GM12878 (cell line): ENCODE measurements around the gene KLHL3. TPM values are rescaled to one million over a fixed set of nuclear protein-coding genes. Genes with fewer than 3 reads are reported as not detected.

Source experiments
- ATAC-seq: fragments of 200-7000 bp; cut with Tn5 transposase; 3 replicates; pipeline ENCODE4 v1.9.1; 2020; ENCODE audit warnings: mild to moderate bottlenecking, moderate library complexity
- BruUV-seq: library from RNA; stranded (reverse); fragments of 400-500 nt; replicated peaks from 2 replicates; lab custom pipeline; 2021; lab: Mats Ljungman, UMichigan
- CTCF ChIA-PET: fragments of 300-600 bp; sonication (Branson Sonifier 250); formaldehyde crosslinking; extraction: SDS; loops from one replicate; lab custom pipeline; 2021; ENCODE audit warnings: inconsistent platforms; lab: Yijun Ruan, JAX
- POLR2A ChIA-PET: fragments of 350-600 bp; formaldehyde crosslinking; extraction: SDS; loops from one replicate; lab custom pipeline; 2021; ENCODE audit warnings: inconsistent platforms; lab: Charles Lee
- RAD21 ChIA-PET: fragments of 300-600 bp; sonication (Branson Sonifier 250); formaldehyde crosslinking; loops from one replicate; lab custom pipeline; 2023; ENCODE audit warnings: antibody characterized with exemption; ENCODE audit not compliant: unreplicated experiment; lab: Charles Lee
- SMC1A ChIA-PET: fragments of 300-600 bp; sonication (Branson Sonifier 250); formaldehyde crosslinking; loops from one replicate; lab custom pipeline; 2023; ENCODE audit not compliant: unreplicated experiment, uncharacterized antibody; lab: Charles Lee
- DNase-seq: peaks from one replicate; pipeline ENCODE4 v3.0.0-alpha.2; 2011; ENCODE audit warnings: low read depth, low spot score
- FAIRE-seq: peaks from 3 replicates; lab custom pipeline; 2011; peaks lifted over from hg19 to GRCh38; lab: Jason Lieb, UNC
- H2AFZ ChIP-seq: 2 replicates; pipeline ENCODE4 v1.6.0; 2011; ENCODE audit warnings: low read depth, low read length, control low read depth; ENCODE audit not compliant: control insufficient read depth
- H3K27ac ChIP-seq: 2 replicates; pipeline ENCODE4 v1.5.1; 2011; ENCODE audit warnings: control low read depth; ENCODE audit not compliant: control insufficient read depth, insufficient read depth
- H3K27me3 ChIP-seq, 2 experiments: replicated peaks in 1 of 2; 2 replicates each; pipeline versions ENCODE4 v1.6.0 to v1.6.1; 2011; ENCODE audit warnings: low read length in 1 of 2; ENCODE audit not compliant: control insufficient read depth in 2 of 2, insufficient read depth in 2 of 2
- H3K36me3 ChIP-seq, 2 experiments: 2 replicates each; pipeline ENCODE4 v1.5.1; 2011; ENCODE audit warnings: low read length in 1 of 2; ENCODE audit not compliant: control insufficient read depth in 2 of 2, insufficient read depth in 2 of 2
- H3K4me1 ChIP-seq: 2 replicates; pipeline ENCODE4 v1.6.1; 2011; ENCODE audit warnings: mild to moderate bottlenecking, low read length, moderate library complexity, mixed read lengths; ENCODE audit not compliant: control insufficient read depth, insufficient read depth
- H3K4me2 ChIP-seq: 2 replicates; pipeline ENCODE4 v1.6.0; 2011; ENCODE audit warnings: control low read depth; ENCODE audit not compliant: control insufficient read depth, insufficient read depth
- H3K4me3 ChIP-seq: fragments of 200-600 bp; sonication (generic); 2 replicates; pipeline ENCODE4 v1.5.1; 2016
- H3K79me2 ChIP-seq: 2 replicates; pipeline ENCODE4 v1.6.0; 2011; ENCODE audit warnings: low read length; ENCODE audit not compliant: control insufficient read depth, insufficient read depth
- H3K9ac ChIP-seq: 2 replicates; pipeline ENCODE4 v1.8.0; 2011; ENCODE audit warnings: low read length, control low read depth, mixed read lengths; ENCODE audit not compliant: control insufficient read depth, insufficient read depth
- H3K9me3 ChIP-seq: replicated peaks from 3 replicates; pipeline ENCODE4 v1.5.1; 2011; ENCODE audit warnings: mild to moderate bottlenecking, low read length; ENCODE audit not compliant: control insufficient read depth, insufficient read depth
- H4K20me1 ChIP-seq: 2 replicates; pipeline ENCODE4 v1.6.0; 2011; ENCODE audit not compliant: control insufficient read depth, insufficient read depth
- BHLHE40 ChIP-seq, 2 experiments: fragments of 450-650 bp in 1 of 2; IDR thresholded peaks; 2 replicates each; pipeline ENCODE4 v1.6.1; 2011 to 2017; ENCODE audit warnings: low read depth in 2 of 2, borderline replicate concordance in 1 of 2, improper control_type of control experiment in 1 of 2, low read length in 1 of 2, mild to moderate bottlenecking in 1 of 2
- CBFB ChIP-seq: IDR thresholded peaks from 2 replicates; pipeline ENCODE4 v1.6.1; 2016; ENCODE audit warnings: antibody characterized with exemption, low read depth
- ELK1 ChIP-seq: IDR thresholded peaks from 2 replicates; pipeline ENCODE4 v1.6.1; 2012; ENCODE audit warnings: low read depth, low read length, improper control_type of control experiment
- JUND ChIP-seq: IDR thresholded peaks from 2 replicates; pipeline ENCODE4 v1.6.1; 2012; ENCODE audit warnings: low read depth, mild to moderate bottlenecking, low read length, improper control_type of control experiment, moderate library complexity
- RBBP5 ChIP-seq: fragments of 200-600 bp; sonication (generic); conservative IDR thresholded peaks from 2 replicates; pipeline ENCODE4 v1.6.1; 2016
- STAT1 ChIP-seq: fragments of 450-650 bp; conservative IDR thresholded peaks from 2 replicates; pipeline ENCODE4 v1.6.1; 2014; ENCODE audit warnings: antibody characterized with exemption, mild to moderate bottlenecking
- STAT3 ChIP-seq: IDR thresholded peaks from 2 replicates; pipeline ENCODE4 v1.6.1; 2011; ENCODE audit warnings: low read depth, low read length, improper control_type of control experiment
- TAF1 ChIP-seq: IDR thresholded peaks from 2 replicates; pipeline ENCODE4 v1.6.1; 2011; ENCODE audit warnings: mild to moderate bottlenecking, low read depth, low read length, borderline replicate concordance
- TARDBP ChIP-seq: IDR thresholded peaks from 2 replicates; pipeline ENCODE4 v1.6.1; 2016; ENCODE audit warnings: borderline replicate concordance
- TBL1XR1 ChIP-seq: IDR thresholded peaks from 2 replicates; pipeline ENCODE4 v1.6.1; 2012; ENCODE audit warnings: low read depth, low read length, improper control_type of control experiment
- ZSCAN29 ChIP-seq: fragments of 450-650 bp; IDR thresholded peaks from 2 replicates; pipeline ENCODE4 v1.6.1; 2017; ENCODE audit warnings: mild to moderate bottlenecking, moderate library complexity
- WGBS: methylation state at CpG from one replicate; pipeline ENCODE4 v1.1.6; 2016; ENCODE audit warnings: low lambda C conversion rate; ENCODE audit not compliant: insufficient replicate concordance, insufficient coverage; ENCODE audit errors: missing lambda C conversion rate; 5-methylcytosine and 5-hydroxymethylcytosine counted together
- in situ Hi-C: fragments of 300-500 bp; cut with MboI; formaldehyde crosslinking; loops from 9 replicates; pipeline ENCODE4 v1.14.3; 2018; ENCODE audit warnings: mixed read lengths
- intact Hi-C: fragments of 100-400 bp; cut with micrococcal nuclease; formaldehyde crosslinking; loops from one replicate; pipeline ENCODE4 v1.14.2; 2022; ENCODE audit not compliant: unreplicated experiment
- polyA plus RNA-seq, 11 experiments: library from polyadenylated mRNA; depleted of rRNA in 4 of 11; unstranded in 6 of 11; stranded (reverse) in 5 of 11; fragments of >200 nt; fragmentation: Nextera tagmentation in 4 of 11; fragmentation: Illumina TruSeq in 1 of 11; extraction: Ambion mirVana in 4 of 11; extraction: Trizol in 1 of 11; gene quantifications; 1 replicate in 1 of 11; 2 replicates in 10 of 11; pipeline versions ENCODE4 v1.2.1 to v1.2.3, GENCODE V29; 2011 to 2016; ENCODE audit warnings: inconsistent platforms in 2 of 11, missing spikeins in 2 of 11, low read depth in 1 of 11
- total RNA-seq, 4 experiments: library from RNA; depleted of rRNA in 3 of 4; stranded (reverse); fragments of >200 nt in 3 of 4; fragmentation: Illumina TruSeq in 1 of 4; extraction: Trizol in 1 of 4; gene quantifications; 2 replicates each; pipeline versions ENCODE4 v1.2.1 to v1.2.3, GENCODE V29; 2013 to 2021
- TF ChIP-seq, protein P1 (sequence below): fragments of 450-650 bp; IDR thresholded peaks from 2 replicates; pipeline ENCODE4 v1.6.1; 2017; ENCODE audit warnings: borderline replicate concordance
- TF ChIP-seq, protein P2 (sequence below): fragments of 450-650 bp; IDR thresholded peaks from 2 replicates; pipeline ENCODE4 v1.6.1; 2017; ENCODE audit warnings: low read depth, mild to moderate bottlenecking, moderate library complexity

The KLHL3 gene
- total and polyA plus RNA-seq, 10 of the 15 experiments (the other 5 are each of a cell fraction or from before 2014, with no cell fraction given): 1.7 to 11.7 (median 5.6) TPM

GRCh38 chr5:137589185-137589584 lies 146.7 kb downstream of the KLHL3 start:
- Histone ChIP-seq H3K4me2 (no peak overlapping the region), H3K9me3 (no peaks in the 10 kb centered on the region), H3K27ac (no peak overlapping the region), H3K27me3 (peaks cover 0 to 2% of the 10 kb centered on the region in 2 experiments; a peak in 2 of 4 replicates), H2AFZ (no peak overlapping the region), H3K4me3 (no peak overlapping the region), H4K20me1 (no peaks in the 10 kb centered on the region), H3K4me1 (no peaks in the 10 kb centered on the region), H3K79me2 (no peaks in the 10 kb centered on the region), H3K36me3 (no peaks in the 10 kb centered on the region), H3K9ac (no peak overlapping the region)
- no peak for DNase-seq
- SMC1A ChIA-PET: no interaction called here
- intact Hi-C loops (no loop called here), in situ Hi-C loops (no loop called here)
- no peak for FAIRE-seq
- BruUV-seq: no TSS peak
- RAD21 ChIA-PET: no interaction called here
- CTCF ChIA-PET: no interaction called here
- WGBS: 23% methylated on average over 3 of the region's 3 CpGs
- POLR2A ChIA-PET: no interaction called here
- no peak for TF ChIP-seq BHLHE40 (IDR thresholded peaks at IDR 0.05; ENCODE audit: borderline replicate concordance in 1 of 2, low read depth in 2 of 2, low read length in 1 of 2)
- TF ChIP-seq, protein P1, sequence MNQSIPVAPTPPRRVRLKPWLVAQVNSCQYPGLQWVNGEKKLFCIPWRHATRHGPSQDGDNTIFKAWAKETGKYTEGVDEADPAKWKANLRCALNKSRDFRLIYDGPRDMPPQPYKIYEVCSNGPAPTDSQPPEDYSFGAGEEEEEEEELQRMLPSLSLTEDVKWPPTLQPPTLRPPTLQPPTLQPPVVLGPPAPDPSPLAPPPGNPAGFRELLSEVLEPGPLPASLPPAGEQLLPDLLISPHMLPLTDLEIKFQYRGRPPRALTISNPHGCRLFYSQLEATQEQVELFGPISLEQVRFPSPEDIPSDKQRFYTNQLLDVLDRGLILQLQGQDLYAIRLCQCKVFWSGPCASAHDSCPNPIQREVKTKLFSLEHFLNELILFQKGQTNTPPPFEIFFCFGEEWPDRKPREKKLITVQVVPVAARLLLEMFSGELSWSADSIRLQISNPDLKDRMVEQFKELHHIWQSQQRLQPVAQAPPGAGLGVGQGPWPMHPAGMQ: no peak
- no peak for TF ChIP-seq RBBP5
- ATAC-seq: no peak

GRCh38 chr5:137587919-137588318 lies 148.0 kb downstream of the KLHL3 start:
- peaks cover 0 to 2% of the 10 kb centered on the region in 2 experiments; a peak in 2 of 4 replicates for H3K27me3 ChIP-seq
- H3K27ac ChIP-seq: no peak overlapping the region
- no peaks in the 10 kb centered on the region for H3K4me1 ChIP-seq
- BruUV-seq: no TSS peak
- CTCF ChIA-PET: interaction anchor here (1.1 kb wide), 1 partner anchor 69 kb away, joined by 3 read pairs; no protein-coding TSS in a partner anchor
- ATAC-seq: no peak
- no peaks in the 10 kb centered on the region for H3K79me2 ChIP-seq
- H3K36me3 ChIP-seq: no peaks in the 10 kb centered on the region
- H3K9me3 ChIP-seq: no peaks in the 10 kb centered on the region
- FAIRE-seq: no peak
- H3K4me3 ChIP-seq: no peak overlapping the region
- in situ Hi-C loops (no loop called here), intact Hi-C loops (no loop called here)
- H2AFZ ChIP-seq: no peak overlapping the region
- no peak overlapping the region for H3K4me2 ChIP-seq
- H3K9ac ChIP-seq: no peak overlapping the region
- 28% methylated on average over 4 of the region's 4 CpGs for WGBS
- RAD21 ChIA-PET: no interaction called here
- POLR2A ChIA-PET: interaction anchor here (0.5 kb wide), 1 partner anchor 31 kb away, joined by 3 read pairs; no protein-coding TSS in a partner anchor
- DNase-seq: no peak
- H4K20me1 ChIP-seq: no peaks in the 10 kb centered on the region
- SMC1A ChIA-PET: interaction anchor here (1.0 kb wide), 1 partner anchor 13 kb away, joined by 3 read pairs; no protein-coding TSS in a partner anchor
- TF ChIP-seq TBL1XR1 (no peak), ZSCAN29 (no peak), ELK1 (no peak), TARDBP (no peak), JUND (no peak), TAF1 (no peak), CBFB (no peak), STAT3 (no peak), STAT1 (no peak)
- TF ChIP-seq, protein P2, sequence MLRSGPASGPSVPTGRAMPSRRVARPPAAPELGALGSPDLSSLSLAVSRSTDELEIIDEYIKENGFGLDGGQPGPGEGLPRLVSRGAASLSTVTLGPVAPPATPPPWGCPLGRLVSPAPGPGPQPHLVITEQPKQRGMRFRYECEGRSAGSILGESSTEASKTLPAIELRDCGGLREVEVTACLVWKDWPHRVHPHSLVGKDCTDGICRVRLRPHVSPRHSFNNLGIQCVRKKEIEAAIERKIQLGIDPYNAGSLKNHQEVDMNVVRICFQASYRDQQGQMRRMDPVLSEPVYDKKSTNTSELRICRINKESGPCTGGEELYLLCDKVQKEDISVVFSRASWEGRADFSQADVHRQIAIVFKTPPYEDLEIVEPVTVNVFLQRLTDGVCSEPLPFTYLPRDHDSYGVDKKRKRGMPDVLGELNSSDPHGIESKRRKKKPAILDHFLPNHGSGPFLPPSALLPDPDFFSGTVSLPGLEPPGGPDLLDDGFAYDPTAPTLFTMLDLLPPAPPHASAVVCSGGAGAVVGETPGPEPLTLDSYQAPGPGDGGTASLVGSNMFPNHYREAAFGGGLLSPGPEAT: no peak
